ENCODE data around the gene PIGR.

PIGR gene

DNA sequence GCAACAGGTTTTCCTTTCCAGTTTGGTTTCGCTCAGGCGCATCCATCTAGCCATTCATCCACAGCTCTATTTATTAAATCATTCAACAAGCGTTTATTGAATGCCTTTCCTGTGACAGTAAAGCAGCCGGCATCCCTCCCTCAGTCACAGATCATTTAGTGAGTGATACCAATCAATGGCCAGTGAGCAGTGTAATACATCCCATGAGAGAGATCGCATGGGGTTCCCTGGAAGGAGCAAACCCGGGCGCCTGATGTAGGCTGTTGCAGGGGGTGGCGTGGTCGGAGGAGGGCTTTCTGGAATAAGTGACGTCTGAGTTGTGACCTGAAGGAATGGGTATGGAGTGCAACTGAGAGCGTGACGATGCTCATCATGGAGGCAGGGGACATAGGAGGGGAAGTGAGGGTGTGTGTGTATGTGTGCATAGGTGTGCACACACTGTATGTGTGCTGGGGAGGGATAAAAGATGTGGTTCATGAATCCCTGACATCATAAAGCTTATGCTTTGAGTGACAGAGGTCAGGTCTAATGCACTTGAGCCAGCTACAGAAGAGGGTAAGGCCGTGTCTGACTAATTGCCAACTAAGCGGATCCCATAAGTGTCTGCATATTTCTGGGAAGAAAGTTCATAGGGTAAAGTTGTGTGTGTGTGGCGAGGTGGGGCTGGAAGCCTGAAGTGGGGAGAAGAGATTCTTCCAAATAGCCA lies 31.1 kb downstream of the PIGR start:
- no peaks in the 10 kb centered on the region for H3K36me3 ChIP-seq (ENCODE audit: low read depth)
- no peaks in the 10 kb centered on the region for H3K27me3 ChIP-seq (ENCODE audit: insufficient read depth, poor library complexity, severe bottlenecking)
- DNase-seq (ENCODE audit: low spot score) (no peak), ATAC-seq (ENCODE audit: low read depth) (no peak)
- no peak overlapping the region for H3K4me3 ChIP-seq (ENCODE audit: severe bottlenecking)
- H3K27ac ChIP-seq (ENCODE audit: poor library complexity, severe bottlenecking) = no peak overlapping the region
- H3K4me1 ChIP-seq (ENCODE audit: insufficient read depth, poor library complexity, severe bottlenecking) = no peaks in the 10 kb centered on the region
- H3K9me3 ChIP-seq (ENCODE audit: severe bottlenecking) = no peaks in the 10 kb centered on the region
- TF ChIP-seq, protein P1, sequence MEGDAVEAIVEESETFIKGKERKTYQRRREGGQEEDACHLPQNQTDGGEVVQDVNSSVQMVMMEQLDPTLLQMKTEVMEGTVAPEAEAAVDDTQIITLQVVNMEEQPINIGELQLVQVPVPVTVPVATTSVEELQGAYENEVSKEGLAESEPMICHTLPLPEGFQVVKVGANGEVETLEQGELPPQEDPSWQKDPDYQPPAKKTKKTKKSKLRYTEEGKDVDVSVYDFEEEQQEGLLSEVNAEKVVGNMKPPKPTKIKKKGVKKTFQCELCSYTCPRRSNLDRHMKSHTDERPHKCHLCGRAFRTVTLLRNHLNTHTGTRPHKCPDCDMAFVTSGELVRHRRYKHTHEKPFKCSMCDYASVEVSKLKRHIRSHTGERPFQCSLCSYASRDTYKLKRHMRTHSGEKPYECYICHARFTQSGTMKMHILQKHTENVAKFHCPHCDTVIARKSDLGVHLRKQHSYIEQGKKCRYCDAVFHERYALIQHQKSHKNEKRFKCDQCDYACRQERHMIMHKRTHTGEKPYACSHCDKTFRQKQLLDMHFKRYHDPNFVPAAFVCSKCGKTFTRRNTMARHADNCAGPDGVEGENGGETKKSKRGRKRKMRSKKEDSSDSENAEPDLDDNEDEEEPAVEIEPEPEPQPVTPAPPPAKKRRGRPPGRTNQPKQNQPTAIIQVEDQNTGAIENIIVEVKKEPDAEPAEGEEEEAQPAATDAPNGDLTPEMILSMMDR (IDR thresholded peaks at IDR 0.05; ENCODE audit: poor library complexity, severe bottlenecking) = no peak

DNA sequence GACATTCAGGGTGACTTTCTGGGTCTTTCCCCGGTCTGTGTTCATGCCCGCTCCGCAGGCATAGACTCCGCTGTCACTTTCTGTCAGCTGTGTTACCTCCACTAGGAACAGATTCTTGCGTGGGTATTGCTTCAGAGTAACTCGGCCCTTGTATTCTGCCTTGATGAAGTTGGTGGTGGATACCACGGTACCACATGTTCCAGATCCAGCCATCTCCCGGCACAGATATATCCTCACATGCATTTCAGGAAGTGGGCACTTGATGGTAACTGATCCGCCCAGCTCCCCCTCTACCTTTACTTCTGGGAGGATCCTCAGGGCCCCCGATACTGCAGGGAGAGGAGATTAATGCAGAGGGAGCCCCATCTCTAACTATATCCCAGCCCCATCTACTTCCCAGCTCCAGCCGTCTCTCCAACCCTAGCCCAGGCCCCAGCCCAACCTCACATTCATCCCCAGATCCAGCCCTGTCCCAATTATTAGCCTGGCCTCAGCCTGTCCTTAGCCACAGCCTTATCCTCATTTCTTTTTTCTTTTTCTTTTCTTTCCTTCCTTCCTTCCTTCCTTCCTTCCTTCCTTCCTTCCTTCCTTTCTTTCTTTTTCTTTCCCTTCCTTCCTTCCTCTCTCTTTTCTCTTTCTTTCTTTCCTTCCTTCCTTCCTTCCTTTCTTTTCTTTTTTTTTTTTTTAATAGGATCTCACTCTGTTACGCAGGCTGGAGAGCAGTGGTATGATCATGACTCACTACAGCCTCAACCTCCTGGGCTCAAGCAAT lies 32.3 kb downstream of the PIGR start:
- H3K4me1 ChIP-seq (ENCODE audit: insufficient read depth, poor library complexity, severe bottlenecking) = no peaks in the 10 kb centered on the region
- H3K4me3 ChIP-seq (ENCODE audit: severe bottlenecking) = no peak overlapping the region
- DNase-seq (ENCODE audit: low spot score) (no peak), ATAC-seq (ENCODE audit: low read depth) (no peak)
- no peak overlapping the region for H3K27ac ChIP-seq (ENCODE audit: poor library complexity, severe bottlenecking)
- H3K36me3 ChIP-seq (ENCODE audit: low read depth) = no peaks in the 10 kb centered on the region
- TF ChIP-seq, protein P1 (IDR thresholded peaks at IDR 0.05; ENCODE audit: poor library complexity, severe bottlenecking) = no peak
- H3K9me3 ChIP-seq (ENCODE audit: severe bottlenecking) = no peaks in the 10 kb centered on the region
- no peaks in the 10 kb centered on the region for H3K27me3 ChIP-seq (ENCODE audit: insufficient read depth, poor library complexity, severe bottlenecking)

DNA sequence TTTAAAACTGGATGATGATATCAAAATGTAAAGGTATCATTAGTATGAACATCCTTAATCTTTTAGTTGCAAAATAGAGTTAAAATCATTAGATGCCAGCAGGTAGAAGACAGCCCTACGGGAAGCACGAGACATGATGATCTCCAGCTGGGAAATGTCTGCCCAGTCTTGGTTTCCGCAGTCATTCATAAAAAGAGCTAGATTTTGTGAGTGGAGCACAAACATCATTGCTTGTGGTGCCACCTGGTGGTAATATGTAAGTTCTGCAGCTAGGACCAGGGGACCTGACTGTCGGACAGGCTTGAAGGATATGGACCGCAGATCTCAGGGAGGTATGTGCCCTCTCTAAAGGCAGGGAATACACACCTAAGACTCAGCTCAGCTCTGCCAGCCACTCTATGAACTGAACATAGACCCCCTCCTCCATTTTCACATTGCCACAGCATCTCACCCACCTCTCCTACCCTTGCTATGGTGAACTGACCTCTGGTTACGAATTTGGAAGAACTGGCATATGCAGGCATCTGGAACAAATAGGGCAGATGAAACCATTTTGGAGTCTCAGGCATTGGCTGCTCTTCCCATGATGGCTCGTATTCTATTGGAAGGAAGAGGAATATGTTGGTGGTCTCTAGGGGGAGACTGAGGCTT lies 33.7 kb downstream of the PIGR start:
- no peak overlapping the region for H3K27ac ChIP-seq (ENCODE audit: poor library complexity, severe bottlenecking)
- TF ChIP-seq, protein P1 (IDR thresholded peaks at IDR 0.05; ENCODE audit: poor library complexity, severe bottlenecking) = peak; percentile 87

DNA sequence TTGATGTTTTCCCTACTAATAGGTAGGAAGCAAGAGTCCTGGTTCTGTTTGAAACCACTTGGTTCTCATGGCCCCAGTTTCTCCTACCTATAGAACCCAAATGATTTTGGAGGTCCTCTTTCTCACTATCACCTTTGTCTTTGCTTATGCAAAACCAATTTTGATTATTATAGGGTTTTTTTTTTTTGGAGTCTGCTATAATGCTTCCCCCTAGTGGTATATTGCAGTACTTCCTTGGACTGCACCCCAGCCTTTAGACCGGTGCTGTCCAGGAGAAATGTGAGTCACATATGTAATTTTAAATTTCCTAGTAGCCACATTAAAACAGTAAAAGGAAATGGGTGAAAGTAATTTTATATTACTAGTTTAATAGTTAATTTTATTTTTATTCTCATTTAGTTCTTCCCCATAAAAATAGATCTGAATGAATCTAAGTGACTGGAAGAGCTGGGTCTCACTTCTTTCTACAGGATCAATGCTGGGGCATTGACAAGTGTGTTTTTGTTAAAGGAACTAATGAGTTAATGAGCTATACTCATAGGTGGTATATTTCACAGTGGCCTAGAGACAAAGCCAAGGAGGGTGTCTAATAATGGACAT lies 35.1 kb downstream of the PIGR start:
- TF ChIP-seq, protein P1 (IDR thresholded peaks at IDR 0.05; ENCODE audit: poor library complexity, severe bottlenecking) = peak; percentile 95
- Histone ChIP-seq H3K36me3 (ENCODE audit: low read depth) (no peaks in the 10 kb centered on the region), H3K4me1 (ENCODE audit: insufficient read depth, poor library complexity, severe bottlenecking) (peaks cover 6% of the 10 kb centered on the region), H3K4me3 (ENCODE audit: severe bottlenecking) (no peak overlapping the region), H3K27me3 (ENCODE audit: insufficient read depth, poor library complexity, severe bottlenecking) (no peaks in the 10 kb centered on the region), H3K27ac (ENCODE audit: poor library complexity, severe bottlenecking) (no peak overlapping the region), H3K9me3 (ENCODE audit: severe bottlenecking) (no peaks in the 10 kb centered on the region)
- DNase-seq (ENCODE audit: low spot score) (no peak), ATAC-seq (ENCODE audit: low read depth) (no peak)

More for the DNA sequence above, 33.7 kb downstream of the PIGR start:
- no peak for DNase-seq (ENCODE audit: low spot score)
- Histone ChIP-seq H3K27me3 (ENCODE audit: insufficient read depth, poor library complexity, severe bottlenecking) (no peaks in the 10 kb centered on the region), H3K36me3 (ENCODE audit: low read depth) (no peaks in the 10 kb centered on the region), H3K9me3 (ENCODE audit: severe bottlenecking) (no peaks in the 10 kb centered on the region), H3K4me3 (ENCODE audit: severe bottlenecking) (no peak overlapping the region), H3K4me1 (ENCODE audit: insufficient read depth, poor library complexity, severe bottlenecking) (peaks cover 6% of the 10 kb centered on the region)
- peak; percentile 5; the same call in 1 of the 3 replicates for ATAC-seq (ENCODE audit: low read depth)
